Chondrocyte (in vitro differentiated cells): ENCODE measurements around the gene CAMK2B. TPM values are rescaled to one million over a fixed set of nuclear protein-coding genes. Genes with fewer than 3 reads are reported as not detected.

Source experiments
- DNase-seq: peaks from one replicate; pipeline ENCODE4 v3.0.0; 2021; ENCODE audit warnings: mixed read lengths, low spot score
- H3K27ac Mint-ChIP-seq: one replicate; pipeline ENCODE4 v1.8.0; 2021; ENCODE audit warnings: mild to moderate bottlenecking, moderate library complexity, mixed read lengths; ENCODE audit not compliant: unreplicated experiment
- H3K27me3 Mint-ChIP-seq: 2 replicates; pipeline ENCODE4 v1.8.0; 2021; ENCODE audit warnings: low read depth, mixed read lengths
- H3K36me3 Mint-ChIP-seq: 2 replicates; pipeline ENCODE4 v1.8.0; 2021; ENCODE audit warnings: low read depth, mixed read lengths
- H3K4me1 Mint-ChIP-seq: 2 replicates; pipeline ENCODE4 v1.8.0; 2021; ENCODE audit warnings: low read depth, mild to moderate bottlenecking, mixed read lengths
- H3K4me3 Mint-ChIP-seq: one replicate; pipeline ENCODE4 v1.8.0; 2021; ENCODE audit warnings: mild to moderate bottlenecking, moderate library complexity, mixed read lengths; ENCODE audit not compliant: unreplicated experiment
- H3K9me3 Mint-ChIP-seq: 2 replicates; pipeline ENCODE4 v1.8.0; 2021; ENCODE audit warnings: low read depth, mixed read lengths
- total RNA-seq: library from RNA; stranded (reverse); gene quantifications from 3 replicates; pipeline ENCODE4 v1.2.1, GENCODE V29; 2021
- TF ChIP-seq, protein P1 (sequence below): fragments of 200-600 bp; sonication (generic); IDR thresholded peaks from 2 replicates; pipeline ENCODE4 v1.5.0; 2021; ENCODE audit warnings: antibody characterized with exemption, mild to moderate bottlenecking, moderate library complexity

The CAMK2B gene
- total RNA-seq, 1 donor from 2014 or later, result 0.27 TPM

DNA sequence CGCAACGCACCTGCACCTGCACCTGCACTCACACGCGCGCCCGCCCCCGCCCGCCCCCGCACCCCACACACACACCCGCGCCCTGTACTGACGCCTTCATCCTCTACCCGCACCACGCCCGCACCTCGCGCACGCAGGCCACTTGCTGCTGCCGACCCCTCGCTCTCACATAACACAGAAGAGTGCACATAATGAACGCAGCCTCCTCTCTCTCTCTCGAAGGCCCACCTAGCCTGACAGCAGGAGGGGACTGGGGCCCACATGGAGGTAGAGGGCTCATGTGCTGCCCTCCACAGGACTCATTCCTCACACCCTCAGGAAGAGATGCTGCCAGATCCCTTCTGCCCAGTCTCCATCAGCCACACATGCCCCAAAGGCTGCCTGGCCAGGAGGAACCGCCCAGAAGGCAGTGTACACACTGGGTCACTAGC lies 432 bp upstream of the CAMK2B start:
- peaks cover 2% of the 10 kb centered on the region for H3K36me3 Mint-ChIP-seq
- peaks cover 30% of the 10 kb centered on the region for H3K27me3 Mint-ChIP-seq
- no peaks in the 10 kb centered on the region for H3K9me3 Mint-ChIP-seq
- no peak overlapping the region for H3K27ac Mint-ChIP-seq
- H3K4me3 Mint-ChIP-seq, result peak overlapping the region; percentile 88
- TF ChIP-seq, protein P1, sequence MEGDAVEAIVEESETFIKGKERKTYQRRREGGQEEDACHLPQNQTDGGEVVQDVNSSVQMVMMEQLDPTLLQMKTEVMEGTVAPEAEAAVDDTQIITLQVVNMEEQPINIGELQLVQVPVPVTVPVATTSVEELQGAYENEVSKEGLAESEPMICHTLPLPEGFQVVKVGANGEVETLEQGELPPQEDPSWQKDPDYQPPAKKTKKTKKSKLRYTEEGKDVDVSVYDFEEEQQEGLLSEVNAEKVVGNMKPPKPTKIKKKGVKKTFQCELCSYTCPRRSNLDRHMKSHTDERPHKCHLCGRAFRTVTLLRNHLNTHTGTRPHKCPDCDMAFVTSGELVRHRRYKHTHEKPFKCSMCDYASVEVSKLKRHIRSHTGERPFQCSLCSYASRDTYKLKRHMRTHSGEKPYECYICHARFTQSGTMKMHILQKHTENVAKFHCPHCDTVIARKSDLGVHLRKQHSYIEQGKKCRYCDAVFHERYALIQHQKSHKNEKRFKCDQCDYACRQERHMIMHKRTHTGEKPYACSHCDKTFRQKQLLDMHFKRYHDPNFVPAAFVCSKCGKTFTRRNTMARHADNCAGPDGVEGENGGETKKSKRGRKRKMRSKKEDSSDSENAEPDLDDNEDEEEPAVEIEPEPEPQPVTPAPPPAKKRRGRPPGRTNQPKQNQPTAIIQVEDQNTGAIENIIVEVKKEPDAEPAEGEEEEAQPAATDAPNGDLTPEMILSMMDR, result peak; percentile 22
- no peak for DNase-seq
- H3K4me1 Mint-ChIP-seq, result peaks cover 7% of the 10 kb centered on the region

GRCh38 chr7:44324481-44325200 lies 753 bp downstream of the CAMK2B start:
- Mint-ChIP-seq H3K9me3 (no peaks in the 10 kb centered on the region), H3K27ac (no peak overlapping the region), H3K4me3 (peak overlapping the region; percentile 61), H3K27me3 (peaks cover 30% of the 10 kb centered on the region), H3K4me1 (peaks cover 7% of the 10 kb centered on the region), H3K36me3 (peaks cover 2% of the 10 kb centered on the region)
- DNase-seq, result no peak
- TF ChIP-seq, protein P1, result no peak

GRCh38 chr7:44324204-44324480 lies 1.3 kb downstream of the CAMK2B start:
- Mint-ChIP-seq H3K4me3 (peak overlapping the region; percentile 61), H3K4me1 (peaks cover 7% of the 10 kb centered on the region), H3K27me3 (peaks cover 30% of the 10 kb centered on the region), H3K36me3 (peaks cover 2% of the 10 kb centered on the region), H3K27ac (no peak overlapping the region), H3K9me3 (no peaks in the 10 kb centered on the region)
- DNase-seq, result no peak
- TF ChIP-seq, protein P1, result no peak

GRCh38 chr7:44323381-44324203 lies 1.8 kb downstream of the CAMK2B start:
- TF ChIP-seq, protein P1, result no peak
- H3K27ac Mint-ChIP-seq, result no peak overlapping the region
- peaks cover 28% of the 10 kb centered on the region for H3K27me3 Mint-ChIP-seq
- DNase-seq, result no peak
- H3K4me3 Mint-ChIP-seq, result peak overlapping the region; percentile 20
- H3K9me3 Mint-ChIP-seq, result no peaks in the 10 kb centered on the region
- H3K36me3 Mint-ChIP-seq, result peaks cover 2% of the 10 kb centered on the region
- H3K4me1 Mint-ChIP-seq, result peaks cover 7% of the 10 kb centered on the region

- Mint-ChIP-seq H3K27me3 (peaks cover 28% of the 10 kb centered on the region), H3K36me3 (peaks cover 2% of the 10 kb centered on the region), H3K4me3 (no peak overlapping the region), H3K27ac (no peak overlapping the region), H3K9me3 (no peaks in the 10 kb centered on the region), H3K4me1 (peaks cover 7% of the 10 kb centered on the region)
- TF ChIP-seq, protein P1, result no peak
- no peak for DNase-seq
Observed at GRCh38 chr7:44322631-44323363, 2.6 kb downstream of the CAMK2B start.
